Caki2 (cell line): ENCODE measurements around the gene SYT14. TPM values are rescaled to one million over a fixed set of nuclear protein-coding genes. Genes with fewer than 3 reads are reported as not detected.
"Not testable (repeated sequence)": the region's sequence is repeated elsewhere in the genome, so short reads cannot be mapped to it uniquely, and the experiment has no call there.

ENCODE experiments used
- DNase-seq: peaks from one replicate; pipeline ENCODE4 v3.0.0-alpha.2; 2015; ENCODE audit warnings: low read depth
- in situ Hi-C: cut with HindIII; loops from 2 replicates; pipeline ENCODE4 v1.10.0; 2016; ENCODE audit warnings: low sequenced_read_pairs, low pct_unique_long_range_greater_than_20kb, mixed read lengths
- total RNA-seq: library from RNA; depleted of rRNA; stranded (reverse); fragments of >200 nt; shearing (Covaris generic); gene quantifications from 2 replicates; pipeline ENCODE4 v1.2.3, GENCODE V29; 2014; ENCODE audit warnings: low replicate concordance

Gene SYT14
- total RNA-seq, 1 experiment from 2014 or later = not detected

- peak; percentile 23 for DNase-seq
- in situ Hi-C loops = no loop called here
These were observed 205.5 kb downstream of the SYT14 start for GRCh38 chr1:210143465-210144062.

DNA sequence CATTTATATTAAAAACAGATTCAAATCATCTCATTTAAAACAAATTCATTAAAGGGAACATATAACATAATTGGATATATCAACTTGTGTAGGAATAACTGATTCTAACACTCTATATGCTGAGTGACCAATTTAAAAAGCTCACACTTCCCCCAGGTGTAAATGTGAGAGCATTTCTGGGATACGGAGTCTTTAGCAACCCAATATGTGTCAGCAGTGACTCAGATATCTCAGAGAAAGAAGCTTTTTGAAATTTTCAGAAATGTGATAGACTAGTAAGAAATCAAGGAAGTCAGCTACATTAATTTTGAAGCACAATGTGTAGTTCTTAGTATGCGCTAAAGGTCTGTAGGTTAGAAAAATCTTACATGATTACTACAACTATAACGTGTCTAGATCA is 206.7 kb downstream of the SYT14 start:
- DNase-seq = no peak
- in situ Hi-C loops = no loop called here

DNA sequence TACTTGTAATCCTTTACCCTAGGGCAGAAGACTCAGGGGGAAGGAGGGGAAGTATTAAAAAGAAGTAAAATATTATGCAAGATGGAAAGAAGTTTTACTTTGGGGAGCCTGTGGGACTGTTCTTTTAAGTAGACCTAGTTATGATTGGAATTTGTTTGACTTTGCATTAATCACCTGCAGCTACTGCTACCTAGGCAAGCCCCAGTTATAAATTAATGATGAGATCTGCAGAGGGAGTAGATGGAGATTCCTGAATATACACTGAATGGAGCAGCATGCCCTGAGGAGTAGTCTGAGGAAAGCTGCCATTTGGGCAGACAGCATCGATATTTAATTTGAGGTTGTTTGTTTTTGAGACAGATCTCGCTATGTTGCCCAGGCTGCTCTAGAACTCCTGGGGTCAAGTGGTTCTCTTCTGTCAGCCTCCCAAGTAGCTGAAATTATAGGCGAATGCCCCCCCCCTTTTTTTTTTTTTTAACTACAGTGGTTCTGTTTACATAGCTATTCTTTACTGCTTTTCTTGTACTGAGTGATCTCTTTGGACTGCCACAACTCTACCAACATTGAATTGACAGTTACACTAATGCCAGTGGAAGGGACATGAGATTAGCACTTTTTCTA is 213.1 kb downstream of the SYT14 start:
- no peak for DNase-seq
- in situ Hi-C loops = no loop called here

- in situ Hi-C loops = no loop called here
- no peak for DNase-seq
These were observed 221.2 kb downstream of the SYT14 start for GRCh38 chr1:210159211-210159610.

DNA sequence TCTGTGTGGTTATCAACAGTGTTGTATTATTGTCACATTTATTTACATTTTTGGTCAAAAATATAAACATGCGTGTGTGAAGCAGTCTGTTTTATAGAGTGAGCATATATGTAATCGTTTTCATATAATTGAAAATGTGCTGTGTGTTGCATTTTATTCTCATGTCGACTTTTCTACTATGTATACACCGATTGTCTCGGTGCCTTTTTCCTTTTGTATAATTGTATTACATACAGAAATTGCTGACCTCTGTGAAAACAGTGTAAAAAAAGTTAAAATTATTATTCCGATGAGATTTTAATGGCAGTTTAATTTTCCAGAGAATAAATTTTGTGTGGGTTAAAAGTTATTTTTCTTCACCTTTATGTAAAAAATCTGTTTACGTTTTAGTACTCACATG is 232.2 kb downstream of the SYT14 start:
- no peak for DNase-seq
- in situ Hi-C loops = no loop called here

DNA sequence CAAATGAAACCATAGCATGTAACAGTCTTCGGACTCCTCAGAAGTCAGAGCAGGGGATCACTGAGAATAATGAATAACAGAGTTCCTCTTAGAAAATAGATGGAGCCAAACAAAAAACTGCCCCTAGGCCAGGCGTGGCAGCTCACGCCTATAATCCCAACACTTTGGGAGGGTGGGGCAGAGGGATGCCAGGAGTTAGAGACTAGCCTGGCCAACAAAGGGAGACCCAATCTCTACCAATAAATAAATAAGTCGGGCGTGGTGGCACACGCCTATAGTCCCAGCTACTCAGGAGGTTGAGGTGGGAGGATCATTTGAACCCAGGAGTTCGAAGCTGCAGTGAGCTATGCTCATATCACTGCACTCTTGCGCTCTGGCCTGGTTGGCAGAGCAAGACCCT is 236.1 kb downstream of the SYT14 start:
- DNase-seq = no peak
- in situ Hi-C loops = no loop called here

GRCh38 chr1:210185063-210185462 is 247.0 kb downstream of the SYT14 start:
- DNase-seq = no peak
- in situ Hi-C loops = no loop called here

GRCh38 chr1:210187849-210188606 is 250.0 kb downstream of the SYT14 start:
- peak; percentile 28 for DNase-seq
- in situ Hi-C loops = not testable (repeated sequence)

- in situ Hi-C loops = no loop called here
- no peak for DNase-seq
These were observed 251.4 kb downstream of the SYT14 start for GRCh38 chr1:210189426-210189825.

DNA sequence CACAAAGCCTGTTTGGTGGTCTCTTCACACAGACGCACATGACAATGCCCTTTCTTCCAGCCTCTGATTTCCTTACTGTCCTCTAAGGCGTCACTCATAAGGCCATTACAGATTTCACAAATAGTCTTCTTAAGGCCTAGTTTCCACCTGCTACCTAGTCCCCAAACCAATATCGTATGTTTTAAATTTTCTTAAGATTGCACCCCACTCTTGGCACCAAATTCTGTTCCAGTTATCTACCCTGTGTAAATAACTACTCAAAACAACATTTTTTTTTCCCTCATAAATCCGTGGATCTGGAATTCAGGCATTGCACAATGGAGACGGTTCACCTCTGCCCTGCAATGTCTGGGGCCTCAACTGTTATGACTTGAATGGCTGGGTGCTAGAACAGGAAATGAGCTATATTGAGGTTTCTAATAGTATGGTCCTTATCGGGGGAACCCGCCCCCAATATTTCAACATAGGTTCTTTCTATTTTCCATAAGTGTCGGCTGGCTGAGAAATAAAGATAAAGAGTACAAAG is 257.7 kb downstream of the SYT14 start:
- DNase-seq = no peak
- in situ Hi-C loops = no loop called here

DNA sequence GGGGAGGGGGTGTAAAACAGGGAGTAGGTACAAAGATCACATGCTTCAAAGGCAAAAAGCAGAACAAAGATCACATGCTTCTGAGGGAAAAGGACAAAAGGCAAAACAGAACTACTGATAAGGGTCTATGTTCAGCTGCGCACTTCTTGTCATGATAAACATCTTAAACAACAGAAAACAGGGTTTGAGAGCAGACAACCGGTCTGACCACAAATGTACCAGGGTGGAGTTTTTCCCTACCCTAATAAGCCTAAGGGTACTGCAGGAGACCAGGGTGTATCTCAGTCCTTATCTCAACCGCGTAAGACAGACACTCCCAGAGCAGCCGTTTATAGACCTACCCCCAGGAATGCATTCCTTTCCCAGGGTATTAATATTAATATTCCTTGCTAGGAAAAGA is 258.2 kb downstream of the SYT14 start:
- DNase-seq, in situ Hi-C loops: not testable (repeated sequence)

DNA sequence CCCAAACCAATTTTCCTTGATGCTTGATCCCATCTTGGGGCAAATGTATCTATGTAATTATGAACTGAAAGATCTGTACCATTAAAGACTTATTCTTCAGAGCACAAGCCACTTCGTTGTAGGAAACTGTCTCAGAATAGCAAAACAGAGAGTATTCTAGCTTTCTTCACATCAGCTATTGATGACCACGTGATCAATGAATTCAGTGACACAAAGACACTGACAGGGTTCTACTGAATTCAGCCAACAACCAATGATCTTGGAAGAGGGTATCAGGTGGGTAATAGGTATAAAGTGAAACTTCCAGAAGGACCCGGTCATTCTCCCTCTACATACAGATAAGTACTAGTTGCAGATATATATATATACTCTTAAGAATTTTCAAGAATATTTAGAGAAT is 260.8 kb downstream of the SYT14 start:
- DNase-seq = no peak
- in situ Hi-C loops = no loop called here

DNA sequence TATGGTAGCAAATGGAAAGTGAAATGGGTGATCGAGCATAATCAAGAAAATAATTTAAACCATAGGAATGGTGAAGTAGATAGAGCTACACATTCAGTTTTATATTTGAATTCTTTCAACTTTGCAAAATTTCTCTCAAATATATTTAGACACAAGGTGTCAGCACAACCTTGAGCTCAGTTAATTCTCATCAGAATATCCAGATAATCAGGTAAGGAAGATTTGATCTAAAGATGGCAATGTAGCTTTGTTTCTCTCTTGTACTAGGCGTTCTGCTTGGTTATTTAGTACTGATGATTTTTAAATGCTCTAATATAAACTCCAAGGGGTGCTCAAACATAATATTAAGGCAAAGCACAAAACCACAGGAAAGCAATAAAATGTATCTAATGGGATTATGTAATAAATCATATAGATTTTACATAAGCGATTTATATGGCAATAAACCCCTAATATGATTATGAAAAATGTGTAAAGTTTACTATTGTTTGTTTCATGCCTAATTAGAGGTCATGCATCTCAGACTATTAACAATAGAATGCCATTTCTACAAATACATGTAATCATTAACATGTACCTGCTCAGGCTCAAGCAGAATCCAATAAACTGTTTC is 262.2 kb downstream of the SYT14 start:
- in situ Hi-C loops = no loop called here

DNA sequence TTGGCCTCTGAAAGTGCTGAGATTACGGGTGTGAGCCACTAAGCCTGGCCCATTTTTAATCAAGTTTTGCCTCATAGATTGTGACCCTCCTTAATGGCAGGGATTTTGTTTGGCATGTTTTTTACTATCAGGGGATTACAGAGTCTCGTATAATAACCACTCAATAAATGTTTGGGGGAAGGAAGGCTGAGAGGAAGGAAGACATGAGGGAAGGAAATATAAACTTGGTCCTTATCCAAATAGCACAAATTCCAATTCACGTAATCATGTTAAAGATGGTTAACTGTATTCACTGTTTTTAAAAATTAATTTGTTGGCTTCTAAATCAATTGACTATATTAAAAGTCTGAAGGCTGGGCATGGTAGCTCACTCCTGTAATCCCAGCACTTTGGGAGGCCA is 263.7 kb downstream of the SYT14 start:
- no peak for DNase-seq
- in situ Hi-C loops = no loop called here

More for the DNA sequence above, 262.2 kb downstream of the SYT14 start:
- no peak for DNase-seq

GRCh38 chr1:210207597-210208450 is 269.8 kb downstream of the SYT14 start:
- DNase-seq = no peak
- in situ Hi-C loops = no loop called here

- in situ Hi-C loops = no loop called here
- DNase-seq = no peak
These were observed 275.3 kb downstream of the SYT14 start for GRCh38 chr1:210213335-210213734.

- in situ Hi-C loops = no loop called here
- DNase-seq = no peak
These were observed 276.8 kb downstream of the SYT14 start for GRCh38 chr1:210214573-210215409.
